Transverse colon (tissue), 3 donors: ENCODE data around the gene BTBD10.

Experiments
- EP300 ChIP-seq: sonication (generic); formaldehyde crosslinking; IDR thresholded peaks from one replicate; pipeline ENCODE4 v1.6.1; 2017; ENCODE audit warnings: antibody characterized with exemption, low read depth
- POLR2A ChIP-seq: fragments of 450-650 bp; IDR thresholded peaks from one replicate; pipeline ENCODE4 v1.6.1; 2016; ENCODE audit warnings: antibody characterized with exemption, mild to moderate bottlenecking, moderate library complexity
- TF ChIP-seq, protein P1 (sequence below), 5 experiments: fragments of 200-600 bp in 3 of 5; fragments of 450-650 bp in 2 of 5; sonication (generic) in 3 of 5; IDR thresholded peaks; 1 replicate in 2 of 5; 2 replicates in 3 of 5; pipeline ENCODE4 v1.5.1; 2016 to 2017; ENCODE audit warnings: antibody characterized with exemption in 5 of 5, inconsistent platforms in 3 of 5, mild to moderate bottlenecking in 2 of 5, moderate library complexity in 1 of 5

DNA sequence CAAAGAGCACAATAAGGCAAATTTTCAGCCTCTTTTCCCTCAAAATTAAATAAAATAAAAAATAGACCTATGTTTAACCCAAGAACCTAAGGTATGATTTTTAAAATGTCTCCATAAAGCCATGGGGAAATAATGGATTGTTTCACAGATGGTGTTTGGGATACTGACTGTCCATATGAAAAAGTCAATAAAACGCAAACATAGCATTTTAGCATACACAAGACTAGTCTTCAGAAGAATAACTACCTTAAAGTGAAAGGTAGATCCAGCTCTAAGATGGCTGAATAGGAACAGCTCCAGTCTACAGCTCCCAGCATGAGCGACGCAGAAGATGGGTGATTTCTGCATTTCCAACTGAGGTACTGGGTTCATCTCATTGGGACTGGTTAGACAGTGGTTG is 16.7 kb upstream of the BTBD10 start:
- TF ChIP-seq, protein P1, sequence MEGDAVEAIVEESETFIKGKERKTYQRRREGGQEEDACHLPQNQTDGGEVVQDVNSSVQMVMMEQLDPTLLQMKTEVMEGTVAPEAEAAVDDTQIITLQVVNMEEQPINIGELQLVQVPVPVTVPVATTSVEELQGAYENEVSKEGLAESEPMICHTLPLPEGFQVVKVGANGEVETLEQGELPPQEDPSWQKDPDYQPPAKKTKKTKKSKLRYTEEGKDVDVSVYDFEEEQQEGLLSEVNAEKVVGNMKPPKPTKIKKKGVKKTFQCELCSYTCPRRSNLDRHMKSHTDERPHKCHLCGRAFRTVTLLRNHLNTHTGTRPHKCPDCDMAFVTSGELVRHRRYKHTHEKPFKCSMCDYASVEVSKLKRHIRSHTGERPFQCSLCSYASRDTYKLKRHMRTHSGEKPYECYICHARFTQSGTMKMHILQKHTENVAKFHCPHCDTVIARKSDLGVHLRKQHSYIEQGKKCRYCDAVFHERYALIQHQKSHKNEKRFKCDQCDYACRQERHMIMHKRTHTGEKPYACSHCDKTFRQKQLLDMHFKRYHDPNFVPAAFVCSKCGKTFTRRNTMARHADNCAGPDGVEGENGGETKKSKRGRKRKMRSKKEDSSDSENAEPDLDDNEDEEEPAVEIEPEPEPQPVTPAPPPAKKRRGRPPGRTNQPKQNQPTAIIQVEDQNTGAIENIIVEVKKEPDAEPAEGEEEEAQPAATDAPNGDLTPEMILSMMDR (IDR thresholded peaks at IDR 0.05): no peak
- TF ChIP-seq EP300 (no peak), POLR2A (no peak)
